ENCODE measurements around the gene GALNT7. TPM values are rescaled to one million over a fixed set of nuclear protein-coding genes. Genes with fewer than 3 reads are reported as not detected.

Gene GALNT7
- total and polyA plus RNA-seq, 2 donors (not counting 3 experiments of a cell fraction or from before 2014, with no cell fraction given): 19.6 to 54.6 TPM

- H3K4me2 ChIP-seq (ENCODE audit: insufficient read depth, low read length): no peak overlapping the region
- no peaks in the 10 kb centered on the region for H3K9me3 ChIP-seq (replicated peaks; ENCODE audit: control insufficient read depth, insufficient read depth, low read length)
- CTCF ChIA-PET: interaction anchor here (0.6 to 2.7 kb wide), 5 partner anchors 41 to 90 kb away, joined by 3 to 11 read pairs (median 5); partner anchors contain the start of gene GALNT7
- FAIRE-seq (no peak), DNase-seq (ENCODE audit: low read depth, low spot score) (no peak)
- no peaks in the 10 kb centered on the region for H3K36me3 ChIP-seq (ENCODE audit: control insufficient read depth in 2 of 2, extremely low read depth in 1 of 2, insufficient read depth in 2 of 2, low read length in 2 of 2)
- dilution Hi-C loops (cut with MboI; ENCODE audit: extremely low pct_ligation_motif_present, low sequenced_read_pairs): no loop called here
- peaks cover 24% of the 10 kb centered on the region for H3K4me1 ChIP-seq (ENCODE audit: control insufficient read depth, extremely low read depth, insufficient read depth, low read length)
- H3K79me2 ChIP-seq (ENCODE audit: control insufficient read depth, insufficient read depth, low read length): peaks cover 2% of the 10 kb centered on the region
- BruUV-seq (replicated peaks): no TSS peak
- TF ChIP-seq FOS (IDR thresholded peaks at IDR 0.05; ENCODE audit: borderline replicate concordance, insufficient read depth, low read length) (no peak), JUN (IDR thresholded peaks at IDR 0.05; ENCODE audit: borderline replicate concordance, insufficient read depth, insufficient read length, low read depth) (no peak), POLR2A (IDR thresholded peaks at IDR 0.05; ENCODE audit: low read depth, low read length) (no peak), POLR2AphosphoS5 (IDR thresholded peaks at IDR 0.05; ENCODE audit: insufficient read depth, low read depth, low read length) (no peak), GATA2 (IDR thresholded peaks at IDR 0.05; ENCODE audit: insufficient read depth, insufficient read length, low read depth, low read length) (no peak), MAX (IDR thresholded peaks at IDR 0.05; ENCODE audit: insufficient read depth, insufficient read length) (no peak), CTCF (IDR thresholded peaks at IDR 0.05; ENCODE audit: extremely low read depth in 1 of 2, insufficient read depth in 1 of 2, low read depth in 1 of 2, low read length in 2 of 2) (no peak), MYC (IDR thresholded peaks at IDR 0.05; ENCODE audit: low read depth, low read length) (no peak), EZH2 (IDR thresholded peaks at IDR 0.05; ENCODE audit: borderline replicate concordance, low read depth, low read length, severe bottlenecking) (no peak)
- H3K9ac ChIP-seq (replicated peaks; ENCODE audit: extremely low read depth, insufficient read depth, low read length): no peak overlapping the region
- intact Hi-C loops (cut with micrococcal nuclease): loop anchor here (2.0 kb wide), 1 partner anchor 18 kb away; no protein-coding TSS in a partner anchor
- H3K9me1 ChIP-seq (replicated peaks; ENCODE audit: control insufficient read depth, extremely low read depth, insufficient read depth, low read length): no peaks in the 10 kb centered on the region
- H3K27ac ChIP-seq (ENCODE audit: insufficient read depth, low read depth, low read length): no peak overlapping the region
- no peaks in the 10 kb centered on the region for H3K27me3 ChIP-seq (ENCODE audit: control insufficient read depth in 2 of 2, insufficient read depth in 2 of 2, low read length in 2 of 2)
- POLR2A ChIA-PET: interaction anchor here (0.8 kb wide), 1 partner anchor 12 kb away, joined by 3 read pairs; no protein-coding TSS in a partner anchor
- no peaks in the 10 kb centered on the region for H4K20me1 ChIP-seq (replicated peaks; ENCODE audit: control insufficient read depth, extremely low read depth, insufficient read depth, low read length)
- no peak overlapping the region for H2AFZ ChIP-seq (ENCODE audit: low read depth, low read length)
- H3K4me3 ChIP-seq (replicated peaks in 1 of 3; ENCODE audit: insufficient read depth in 1 of 3, low read depth in 1 of 3, low read length in 3 of 3): no peak overlapping the region
These were observed 42.6 kb downstream of the GALNT7 start for GRCh38 chr4:173211222-173211621.

Data from endothelial cell of umbilical vein (primary cell).